Measurements from ENCODE around the gene GRK7. TPM values are rescaled to one million over a fixed set of nuclear protein-coding genes. Genes with fewer than 3 reads are reported as not detected.

The GRK7 gene
- 0.02 TPM in 1 of 5 replicates, not detected in the others for total RNA-seq (2022; extraction: Qiagen RNA extraction; ENCODE audit: low read depth)

GRCh38 chr3:141763088-141763750 is at the start of gene GRK7:
GRK7 (plus strand) TSS chr3:141763408; CDS start chr3:141778285, 14,877 bp downstream.

GRCh38 chr3:141738022-141738890 is 25.0 kb upstream of the GRK7 start, which contains the start of gene RNF7:
RNF7 (plus strand) TSS chr3:141738298; CDS start chr3:141738342, 44 bp downstream.

Other genes starting within 250 kb of the GRK7 start
- gene RNF7, start 25.1 kb upstream of the GRK7 start, total RNA-seq (2022; extraction: Qiagen RNA extraction; ENCODE audit: low read depth), result 126 to 144 TPM (median 140 TPM) in 5 replicates
- 170 to 207 TPM (median 200 TPM) in 5 replicates for gene ATP1B3, start 113.2 kb downstream of the GRK7 start, total RNA-seq (2022; extraction: Qiagen RNA extraction; ENCODE audit: low read depth)

Measured in A549 treated with DMSO at 1 μM for 4 hours (cell line).